Astrocyte of the spinal cord (primary cell): Measurements from ENCODE around the gene MAGEA8.

ENCODE experiments used
- DNase-seq: peaks from one replicate; pipeline ENCODE4 v3.0.0; 2011; ENCODE audit warnings: low read depth, low spot score
- H3K4me3 ChIP-seq: 2 replicates; pipeline ENCODE4 v1.5.1; 2011; ENCODE audit warnings: low read depth, mild to moderate bottlenecking, low read length, moderate library complexity
- CTCF ChIP-seq: IDR thresholded peaks from 2 replicates; pipeline ENCODE4 v1.5.1; 2012; ENCODE audit warnings: low read depth, mild to moderate bottlenecking, low read length, inconsistent platforms
- in situ Hi-C: cut with HindIII; loops from 2 replicates; pipeline ENCODE4 v1.10.0; 2017; ENCODE audit warnings: low sequenced_read_pairs

The MAGEA8 gene

GRCh38 chrX:149898554-149898953 is 17.6 kb downstream of the MAGEA8 start:
- no peak for DNase-seq
- in situ Hi-C loops, result no loop called here
- H3K4me3 ChIP-seq, result no peak overlapping the region
- no peak for TF ChIP-seq CTCF

DNA sequence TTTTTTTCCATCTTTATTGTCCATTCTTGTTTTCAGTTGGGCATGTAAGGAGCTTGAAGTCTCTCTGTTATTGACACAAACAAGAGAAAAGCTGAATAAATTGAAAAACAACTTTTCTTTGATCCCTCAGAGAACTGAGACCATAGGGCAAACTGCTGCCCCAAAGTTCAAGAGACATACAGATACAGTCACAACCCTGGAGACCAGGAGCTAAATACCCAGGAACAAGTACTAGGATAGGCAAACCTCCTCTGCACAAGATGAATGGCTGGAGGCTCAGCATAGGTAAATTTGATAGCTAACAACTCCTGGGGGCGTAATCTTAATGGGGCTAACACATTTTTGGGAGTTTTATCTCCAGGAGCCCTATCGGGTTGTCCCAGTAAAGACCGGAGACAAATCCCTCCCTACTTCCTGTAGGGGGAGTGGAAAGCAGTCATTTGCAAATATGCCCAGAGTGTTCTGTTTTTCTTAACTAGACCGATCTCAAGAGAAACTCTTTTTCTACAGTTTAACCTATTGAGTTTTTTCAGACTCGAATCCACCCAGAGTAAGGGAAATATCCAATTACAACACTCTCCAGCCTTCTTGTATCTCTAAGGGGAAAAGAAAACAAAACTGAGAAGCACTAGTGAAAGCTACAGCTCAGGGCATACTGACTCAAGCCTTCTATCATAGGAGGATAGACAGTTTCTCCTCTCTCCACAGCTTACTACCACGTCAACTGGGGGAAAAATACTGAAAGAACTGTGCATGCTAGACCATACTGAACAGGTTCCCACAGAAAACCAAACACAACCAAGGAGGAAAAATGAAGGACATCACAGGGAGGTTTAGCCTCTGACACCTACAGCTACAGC is 23.1 kb downstream of the MAGEA8 start:
- no peak overlapping the region for H3K4me3 ChIP-seq
- TF ChIP-seq CTCF, result peak; percentile 26
- peak; percentile 16 for DNase-seq
- in situ Hi-C loops, result no loop called here

DNA sequence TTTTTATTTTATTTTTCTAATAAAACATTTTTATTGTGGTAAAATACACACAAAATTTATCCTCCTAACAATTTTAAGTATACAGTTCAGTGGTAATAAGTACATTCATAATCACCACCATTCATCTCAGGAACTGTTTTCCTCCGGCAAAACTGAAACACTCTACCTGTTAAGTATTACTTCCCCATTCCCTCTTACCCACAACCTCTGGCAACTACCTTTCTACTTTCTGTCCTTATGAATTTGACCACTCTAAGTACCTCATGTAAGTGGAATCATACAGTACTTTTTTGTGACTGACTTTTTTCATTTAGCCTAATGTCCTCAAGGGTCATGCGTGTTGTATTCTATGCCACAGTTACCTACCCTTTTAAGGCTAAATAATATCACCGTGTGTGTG is 27.3 kb downstream of the MAGEA8 start:
- no peak for DNase-seq
- no peak for TF ChIP-seq CTCF
- no peak overlapping the region for H3K4me3 ChIP-seq
- in situ Hi-C loops, result no loop called here

GRCh38 chrX:149908727-149909126 is 27.7 kb downstream of the MAGEA8 start:
- TF ChIP-seq CTCF, result no peak
- in situ Hi-C loops, result no loop called here
- no peak for DNase-seq

GRCh38 chrX:149909324-149910177 is 28.6 kb downstream of the MAGEA8 start:
- no peak for DNase-seq
- no peak overlapping the region for H3K4me3 ChIP-seq
- in situ Hi-C loops, result no loop called here
- no peak for TF ChIP-seq CTCF

More at GRCh38 chrX:149908727-149909126, 27.7 kb downstream of the MAGEA8 start:
- no peak overlapping the region for H3K4me3 ChIP-seq

GRCh38 chrX:149910178-149910695 is 29.3 kb downstream of the MAGEA8 start:
- no peak for TF ChIP-seq CTCF
- H3K4me3 ChIP-seq, result no peak overlapping the region
- in situ Hi-C loops, result no loop called here
- no peak for DNase-seq
